Measurements from ENCODE around the gene PRG3.
A peak's percentile ranks its signal among the peaks of the same experiment; 100 is the strongest.
"Not testable (repeated sequence)": the region's sequence is repeated elsewhere in the genome, so short reads cannot be mapped to it uniquely, and the experiment has no call there.

Gene PRG3

GRCh38 chr11:57336856-57337255 is 44.1 kb downstream of the PRG3 start:
- DNase-seq (ENCODE audit: low spot score) = not testable (repeated sequence)

GRCh38 chr11:57336111-57336666 is 44.8 kb downstream of the PRG3 start:
- no peak for DNase-seq (ENCODE audit: low spot score)

GRCh38 chr11:57335343-57336110 is 45.4 kb downstream of the PRG3 start, which contains the start of gene SSRP1:
Gene SSRP1 (minus strand): TSS chr11:57335892. CDS start chr11:57335121, 771 bp downstream.
- DNase-seq (ENCODE audit: low spot score) = peak; percentile 90

GRCh38 chr11:57335023-57335342 is 46.0 kb downstream of the PRG3 start:
- DNase-seq (ENCODE audit: low spot score) = no peak

GRCh38 chr11:57332694-57333440 is 48.1 kb downstream of the PRG3 start:
- DNase-seq (ENCODE audit: low spot score) = no peak

- no peak for DNase-seq (ENCODE audit: low spot score)
These were observed 49.2 kb downstream of the PRG3 start for GRCh38 chr11:57331720-57332119.

DNA sequence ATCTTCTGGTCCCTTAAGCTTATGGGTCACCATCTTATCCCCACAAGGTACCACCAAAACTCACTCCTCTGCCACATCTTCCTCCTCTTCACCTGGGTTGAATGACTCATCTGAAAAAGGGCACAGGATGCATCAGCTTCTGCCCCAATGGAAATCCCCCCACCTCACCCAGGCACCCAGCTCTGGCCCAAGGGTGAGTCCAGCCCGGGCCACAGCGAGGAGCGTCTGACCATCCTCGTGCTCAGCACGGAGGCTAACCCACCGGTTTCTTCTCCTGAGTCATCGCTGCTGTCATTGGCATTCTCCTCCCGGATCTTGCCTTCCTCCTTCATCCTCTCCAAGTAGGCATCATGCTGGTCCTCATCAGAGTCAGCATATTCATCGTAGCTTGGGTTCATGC is 50.9 kb downstream of the PRG3 start:
- no peak for DNase-seq (ENCODE audit: low spot score)

GRCh38 chr11:57327721-57328120 is 53.2 kb downstream of the PRG3 start:
- no peak for DNase-seq (ENCODE audit: low spot score)

Data from left forelimb (tissue), 1 donor.